ENCODE data around the gene ENDOU.

ENDOU gene

DNA sequence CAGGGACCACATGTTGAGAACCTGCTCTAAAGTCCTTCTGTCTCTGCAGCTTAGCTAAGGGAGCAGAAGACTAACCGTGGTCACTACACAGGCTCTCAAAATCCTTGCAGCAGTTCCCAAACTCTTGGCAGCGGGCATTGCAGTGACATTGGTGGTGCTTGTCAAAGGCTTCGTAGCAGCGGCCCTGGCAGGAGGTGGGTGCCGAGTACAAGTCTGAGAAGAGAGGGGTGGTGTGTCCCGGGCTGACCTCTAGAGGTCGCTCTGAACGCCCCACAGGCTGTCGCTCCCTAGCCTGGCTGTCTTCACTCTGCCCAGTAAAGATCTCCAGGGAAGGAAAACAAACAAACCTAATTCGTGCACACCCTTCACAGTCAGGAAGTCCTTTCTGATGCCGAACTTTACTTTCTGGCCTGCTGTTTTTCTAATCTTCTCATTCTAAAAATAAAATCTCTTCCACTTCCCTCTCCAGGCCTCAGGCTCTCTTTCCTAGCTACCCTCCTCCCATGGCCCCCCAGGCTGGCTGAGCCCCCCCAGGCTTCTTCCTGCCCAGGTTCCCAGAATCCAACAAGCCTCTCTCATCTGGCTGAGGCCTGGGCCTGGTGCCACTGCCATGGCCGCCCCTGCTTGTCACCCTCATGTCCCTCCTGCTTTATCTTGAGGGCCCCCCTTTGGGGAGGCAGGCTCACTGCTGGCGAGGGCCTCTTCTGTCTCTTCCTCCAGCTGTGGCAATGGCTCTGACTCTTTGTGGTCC, 7.7 kb downstream of the ENDOU start:
- DNase-seq, result peak; percentile 61

DNA sequence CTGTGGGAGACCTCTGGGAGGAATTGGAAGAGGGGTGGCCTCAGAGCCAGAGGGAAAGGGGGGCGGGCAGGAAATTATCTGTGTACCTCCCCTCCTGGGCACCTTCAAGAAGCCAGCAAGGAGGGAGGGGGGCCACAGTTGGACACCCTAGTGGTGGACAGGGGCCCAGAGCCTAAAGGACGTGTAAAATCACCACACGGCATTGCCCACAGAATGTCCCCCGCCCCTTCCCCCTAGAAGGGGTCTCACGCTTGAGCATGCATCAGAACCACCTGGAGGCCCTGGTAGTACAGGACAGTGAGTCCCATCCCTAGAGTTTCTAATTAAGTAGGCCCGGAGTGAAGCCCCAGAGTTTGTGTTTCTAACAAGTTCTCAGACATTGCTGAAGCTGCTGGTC, 8.2 kb downstream of the ENDOU start:
- DNase-seq, result no peak

GRCh38 chr12:47715877-47716548, 9.3 kb downstream of the ENDOU start:
- no peak for DNase-seq

DNA sequence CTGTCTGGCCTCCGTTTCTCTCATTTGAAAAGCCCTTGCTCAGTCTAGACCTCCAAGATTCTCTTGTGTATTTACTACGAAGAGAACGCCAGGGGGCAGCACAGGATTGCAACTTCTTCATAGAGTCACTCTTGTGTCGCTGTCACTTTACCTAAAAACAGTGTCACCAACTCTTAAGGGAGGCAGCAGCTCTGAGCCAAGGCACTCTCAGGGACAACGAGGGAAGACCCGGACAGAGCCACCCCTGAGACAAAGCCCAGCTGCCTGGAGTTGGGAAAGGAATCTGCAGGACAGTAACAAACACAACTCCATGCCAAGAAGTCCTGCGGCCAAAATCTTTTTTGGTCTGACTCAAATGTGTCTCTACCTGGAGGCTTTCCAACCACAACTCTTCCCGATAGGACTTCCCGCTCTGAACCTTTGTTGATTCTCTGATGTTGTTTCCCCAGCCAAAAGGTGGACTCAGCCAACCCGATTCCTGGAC, 9.9 kb downstream of the ENDOU start:
- peak; percentile 84 for DNase-seq

GRCh38 chr12:47714826-47715386, 10.4 kb downstream of the ENDOU start:
- DNase-seq, result no peak

DNA sequence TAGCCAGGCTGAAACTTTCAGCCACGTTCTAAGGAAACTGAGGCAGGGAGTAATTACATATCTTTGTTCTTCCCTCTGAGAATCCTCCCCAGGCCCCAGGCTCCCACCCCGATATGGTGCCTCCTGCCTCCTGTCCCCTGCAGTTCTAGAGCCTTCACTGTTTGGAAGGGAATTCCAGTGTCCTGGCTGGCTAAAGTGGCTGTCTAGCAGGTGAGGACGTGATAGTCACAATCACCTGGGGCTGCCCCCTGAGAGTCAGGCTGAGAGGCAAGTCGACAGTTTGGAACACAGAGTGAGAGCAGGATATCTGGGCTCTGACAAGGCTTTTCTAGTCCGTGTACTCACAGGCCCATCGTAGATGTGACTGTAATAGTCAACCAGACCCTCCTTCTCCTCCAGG, 13.1 kb downstream of the ENDOU start:
- DNase-seq, result no peak

GRCh38 chr12:47711448-47711847, 13.8 kb downstream of the ENDOU start:
- no peak for DNase-seq

DNA sequence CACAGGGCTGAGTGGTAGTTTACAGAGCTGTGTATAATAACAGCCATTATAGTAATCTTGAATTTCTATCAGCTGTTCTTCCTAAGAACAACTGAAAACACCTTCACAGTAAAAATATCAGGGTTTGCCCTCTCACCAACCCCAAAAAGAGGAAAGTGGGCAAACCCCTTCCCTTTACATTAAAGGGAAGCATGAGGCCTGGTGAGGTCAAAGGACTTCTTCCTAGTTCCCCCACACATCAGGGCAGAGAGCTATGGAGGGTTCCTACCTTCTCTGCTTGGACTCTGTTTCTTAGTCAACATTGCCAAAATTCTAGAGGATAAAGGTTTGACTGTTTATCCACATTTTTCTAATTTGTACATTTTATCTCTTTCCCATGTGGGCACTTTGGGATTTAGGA, 15.0 kb downstream of the ENDOU start:
- no peak for DNase-seq

- DNase-seq, result no peak
Measured at GRCh38 chr12:47709671-47710070, 15.6 kb downstream of the ENDOU start.

- DNase-seq, result no peak
Measured at GRCh38 chr12:47709237-47709636, 16.1 kb downstream of the ENDOU start.

GRCh38 chr12:47707905-47708543, 17.3 kb downstream of the ENDOU start:
- no peak for DNase-seq

GRCh38 chr12:47707355-47707754, 17.9 kb downstream of the ENDOU start:
- no peak for DNase-seq

- DNase-seq, result peak; percentile 94
Measured at GRCh38 chr12:47705566-47706425, 19.5 kb downstream of the ENDOU start, which contains the start of gene RPAP3. Gene RPAP3, minus strand, starts transcription at chr12:47706030. Its CDS starts 3,190 bp downstream, at chr12:47702840.

DNA sequence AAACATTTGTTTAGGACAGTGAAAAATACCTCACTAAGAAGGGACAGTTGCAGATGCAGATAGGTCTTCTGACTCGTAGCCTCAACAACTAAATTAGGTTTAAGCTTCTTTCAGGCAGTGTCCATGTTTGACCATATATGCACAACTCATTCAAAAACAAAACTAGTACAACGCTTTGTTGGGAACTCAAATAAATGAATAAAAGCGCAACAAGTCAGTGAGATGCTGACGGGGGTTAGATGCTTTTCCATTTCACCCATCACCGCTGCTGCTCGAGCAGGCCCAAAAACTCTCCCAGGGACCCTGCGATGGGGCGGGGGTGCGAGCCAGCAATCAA, 20.1 kb downstream of the ENDOU start:
- DNase-seq, result no peak

DNA sequence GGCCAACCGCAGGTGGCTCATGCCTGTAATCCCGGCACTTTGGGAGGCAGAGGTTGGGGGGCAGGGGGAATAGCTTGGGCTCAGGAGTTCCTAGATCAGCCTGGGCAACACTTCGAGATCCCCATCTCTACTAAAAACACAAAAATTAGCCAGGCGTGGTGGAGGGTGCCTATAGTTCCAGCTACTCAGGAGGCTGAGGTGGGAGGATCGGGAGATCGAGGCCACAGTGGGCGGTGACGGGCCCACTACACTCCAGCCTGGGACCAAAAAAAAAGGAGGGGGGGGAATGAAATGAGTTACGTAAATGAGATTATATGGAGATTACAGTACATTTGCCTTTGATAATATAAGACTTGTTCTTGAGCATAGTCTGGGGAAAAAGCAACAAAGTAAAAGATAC, 20.6 kb downstream of the ENDOU start:
- no peak for DNase-seq

GRCh38 chr12:47700263-47700662, 25.0 kb downstream of the ENDOU start:
- DNase-seq, result no peak

- no peak for DNase-seq
Measured at GRCh38 chr12:47698631-47699030, 26.7 kb downstream of the ENDOU start.

GRCh38 chr12:47698055-47698454, 27.2 kb downstream of the ENDOU start:
- DNase-seq, result no peak

- DNase-seq, result no peak
Measured at GRCh38 chr12:47689215-47689614, 36.1 kb downstream of the ENDOU start.

- no peak for DNase-seq
Measured at GRCh38 chr12:47687636-47688035, 37.7 kb downstream of the ENDOU start.

DNA sequence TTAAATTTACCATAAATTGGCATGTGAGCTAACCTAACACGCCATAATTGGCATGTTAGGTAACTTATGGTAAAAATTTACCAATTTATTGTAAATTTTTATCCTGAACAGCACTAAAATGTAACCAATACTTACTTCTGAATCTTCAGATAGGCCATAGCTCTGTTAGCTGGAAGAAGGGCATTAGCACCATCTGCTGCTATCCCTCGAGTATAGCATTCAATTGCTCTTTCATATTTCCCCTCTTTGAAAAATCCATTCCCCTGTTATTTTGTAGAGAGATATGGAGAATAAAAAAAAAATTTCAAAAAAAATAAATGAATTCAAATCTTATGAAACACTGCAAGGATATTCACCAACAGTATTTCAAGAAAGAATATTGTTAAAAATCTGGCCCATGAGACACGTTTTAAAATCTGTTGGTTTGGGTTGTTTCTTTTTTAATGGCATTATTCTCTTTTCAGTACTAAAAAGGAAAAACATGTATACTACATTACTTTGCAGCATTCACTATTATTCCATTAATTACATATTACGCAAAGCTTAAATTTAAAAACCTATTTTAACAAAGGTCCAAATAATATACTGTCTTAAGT, 38.5 kb downstream of the ENDOU start:
- peak; percentile 42 for DNase-seq

- no peak for DNase-seq
Measured at GRCh38 chr12:47679785-47680184, 45.5 kb downstream of the ENDOU start.

Data from CD4-positive, alpha-beta T cell treated with Interleukin-10 for 1 hour (primary cell).